Fibroblast of skin of abdomen (primary cell): Measurements from ENCODE around the gene TMEM79.

Experiments
- DNase-seq: peaks from one replicate; pipeline ENCODE4 v3.0.0-alpha.2; 2013

The TMEM79 gene

GRCh38 chr1:156263288-156263655 is 20.9 kb upstream of the TMEM79 start:
- no peak for DNase-seq

- no peak for DNase-seq
These were observed 18.1 kb upstream of the TMEM79 start for GRCh38 chr1:156266051-156266450.

GRCh38 chr1:156268336-156268735 is 15.8 kb upstream of the TMEM79 start:
- DNase-seq: no peak

- no peak for DNase-seq
These were observed 13.8 kb upstream of the TMEM79 start for GRCh38 chr1:156270314-156270713.

- no peak for DNase-seq
These were observed 7.6 kb upstream of the TMEM79 start for GRCh38 chr1:156276532-156276931.

- no peak for DNase-seq
These were observed 7.2 kb upstream of the TMEM79 start for GRCh38 chr1:156276966-156277381.

- DNase-seq: no peak
These were observed 4.3 kb upstream of the TMEM79 start for GRCh38 chr1:156279837-156280236.

GRCh38 chr1:156281281-156281680 is 2.8 kb upstream of the TMEM79 start:
- DNase-seq: peak; percentile 17

GRCh38 chr1:156281693-156282478 is 2.2 kb upstream of the TMEM79 start:
- no peak for DNase-seq

GRCh38 chr1:156282479-156283222 is 1.5 kb upstream of the TMEM79 start, which contains the start of gene SMG5:
SMG5 (minus strand) TSS chr1:156282825; CDS start chr1:156282680, 145 bp downstream.
- DNase-seq: peak; percentile 99

- DNase-seq: no peak
These were observed 604 bp upstream of the TMEM79 start for GRCh38 chr1:156283521-156283920.

- no peak for DNase-seq
These were observed 632 bp downstream of the TMEM79 start for GRCh38 chr1:156284757-156285156.

GRCh38 chr1:156285437-156285836 is 1.3 kb downstream of the TMEM79 start:
- no peak for DNase-seq

GRCh38 chr1:156286061-156286460 is 1.9 kb downstream of the TMEM79 start:
- DNase-seq: no peak

GRCh38 chr1:156289857-156290256 is 5.7 kb downstream of the TMEM79 start:
- DNase-seq: no peak

GRCh38 chr1:156291226-156292061 is 7.3 kb downstream of the TMEM79 start:
- DNase-seq: peak; percentile 74

- no peak for DNase-seq
These were observed 8.9 kb downstream of the TMEM79 start for GRCh38 chr1:156293098-156293434.

- DNase-seq: no peak
These were observed 9.8 kb downstream of the TMEM79 start for GRCh38 chr1:156293895-156294294.

- DNase-seq: peak; percentile 59
These were observed 11.3 kb downstream of the TMEM79 start, which contains the start of gene GLMP for GRCh38 chr1:156295391-156295947. GLMP (minus strand) TSS chr1:156295679; CDS start chr1:156295645, 34 bp downstream.

- no peak for DNase-seq
These were observed 14.8 kb downstream of the TMEM79 start, which contains the start of gene VHLL for GRCh38 chr1:156298852-156299357. VHLL (minus strand) TSS chr1:156299307; CDS start chr1:156299189, 118 bp downstream.

- no peak for DNase-seq
These were observed 19.1 kb downstream of the TMEM79 start for GRCh38 chr1:156303241-156303640.

GRCh38 chr1:156305215-156305614 is 21.1 kb downstream of the TMEM79 start:
- no peak for DNase-seq
